GM23338 (cell line): ENCODE data around the gene TRMT13. TPM values are rescaled to one million over a fixed set of nuclear protein-coding genes. Genes with fewer than 3 reads are reported as not detected.

ENCODE experiments used
- ATAC-seq: fragments of 200-7000 bp; cut with Tn5 transposase; 3 replicates; pipeline ENCODE4 v1.9.1; 2020
- DNase-seq: peaks from one replicate; pipeline ENCODE4 v3.0.0-alpha.2; 2015; ENCODE audit warnings: low spot score
- H2AFZ ChIP-seq: fragments of 200-600 bp; sonication (generic); 2 replicates; pipeline ENCODE4 v1.8.0; 2016; ENCODE audit warnings: antibody characterized with exemption, mild to moderate bottlenecking, moderate library complexity
- H3F3A ChIP-seq: fragments of 200-600 bp; sonication (generic); replicated peaks from 2 replicates; pipeline ENCODE4 v1.8.0; 2017; ENCODE audit warnings: antibody characterized with exemption, mixed run types, low read depth
- H3K27ac ChIP-seq: fragments of 200-600 bp; sonication (generic); 2 replicates; pipeline ENCODE4 v1.6.1; 2016; ENCODE audit warnings: low read depth
- H3K27me3 ChIP-seq: fragments of 200-600 bp; sonication (generic); 2 replicates; pipeline ENCODE4 v1.8.0; 2016; ENCODE audit warnings: mild to moderate bottlenecking, mixed run types, moderate library complexity; ENCODE audit not compliant: insufficient read depth
- H3K36me3 ChIP-seq: fragments of 200-600 bp; sonication (generic); 2 replicates; pipeline ENCODE4 v1.8.0; 2016; ENCODE audit warnings: mild to moderate bottlenecking; ENCODE audit not compliant: insufficient read depth
- H3K4me1 ChIP-seq: fragments of 200-600 bp; sonication (generic); 2 replicates; pipeline ENCODE4 v1.8.0; 2016; ENCODE audit warnings: mild to moderate bottlenecking, moderate library complexity; ENCODE audit not compliant: insufficient read depth
- H3K4me2 ChIP-seq: fragments of 200-600 bp; sonication (generic); 2 replicates; pipeline ENCODE4 v1.7.1; 2017; ENCODE audit warnings: mixed run types
- H3K4me3 ChIP-seq: fragments of 200-600 bp; sonication (generic); 2 replicates; pipeline ENCODE4 v1.6.1; 2016; ENCODE audit warnings: mixed run types
- H3K79me2 ChIP-seq: fragments of 200-600 bp; sonication (generic); replicated peaks from 2 replicates; pipeline ENCODE4 v1.8.0; 2017; ENCODE audit warnings: mild to moderate bottlenecking; ENCODE audit not compliant: insufficient read depth
- H3K9me2 ChIP-seq: fragments of 200-600 bp; sonication (generic); 2 replicates; pipeline ENCODE4 v1.8.0; 2017; ENCODE audit not compliant: insufficient read depth
- H4K20me1 ChIP-seq: fragments of 200-600 bp; sonication (generic); replicated peaks from 2 replicates; pipeline ENCODE4 v1.8.0; 2017; ENCODE audit warnings: mild to moderate bottlenecking; ENCODE audit not compliant: insufficient read depth
- H3K27ac Mint-ChIP-seq: 2 replicates; pipeline ENCODE4 v1.8.0; 2020; ENCODE audit warnings: inconsistent platforms, mild to moderate bottlenecking, moderate library complexity, mixed read lengths
- H3K27me3 Mint-ChIP-seq: 3 replicates; pipeline ENCODE4 v1.8.0; 2022; ENCODE audit warnings: low read depth, mild to moderate bottlenecking, moderate library complexity, mixed read lengths, inconsistent platforms; ENCODE audit not compliant: insufficient read depth, poor library complexity
- H3K36me3 Mint-ChIP-seq: 3 replicates; pipeline ENCODE4 v1.8.0; 2021; ENCODE audit warnings: low read depth, mild to moderate bottlenecking, inconsistent platforms, moderate library complexity, mixed read lengths
- H3K4me1 Mint-ChIP-seq: 3 replicates; pipeline ENCODE4 v1.8.0; 2020; ENCODE audit warnings: mild to moderate bottlenecking, inconsistent platforms, mixed read lengths
- H3K4me3 Mint-ChIP-seq: 3 replicates; pipeline ENCODE4 v1.8.0; 2021; ENCODE audit warnings: moderate library complexity, mild to moderate bottlenecking, inconsistent platforms, mixed read lengths
- H3K9me3 Mint-ChIP-seq: 3 replicates; pipeline ENCODE4 v1.8.0; 2020; ENCODE audit warnings: moderate library complexity, mild to moderate bottlenecking, inconsistent platforms, mixed read lengths
- CTCF ChIP-seq, 2 experiments: fragments of 200-600 bp in 1 of 2; sonication (generic) in 1 of 2; conservative IDR thresholded peaks; 2 replicates each; pipeline versions ENCODE4 v1.5.1 to v1.6.1; 2016 to 2017; ENCODE audit warnings: antibody characterized with exemption in 2 of 2, low read depth in 2 of 2, mild to moderate bottlenecking in 2 of 2, moderate library complexity in 1 of 2
- REST ChIP-seq: IDR thresholded peaks from one replicate; pipeline ENCODE4 v1.6.1; 2018; ENCODE audit warnings: antibody characterized with exemption; ENCODE audit not compliant: unreplicated experiment
- ZNF114 ChIP-seq: fragments of 250-450 bp; sonication (Bioruptor Pico); IDR thresholded peaks from 2 replicates; pipeline ENCODE4 v1.5.0; 2020; ENCODE audit warnings: mild to moderate bottlenecking, moderate library complexity
- ZNF462 ChIP-seq: fragments of 250-450 bp; sonication (Bioruptor Pico); IDR thresholded peaks from 2 replicates; pipeline ENCODE4 v1.5.0; 2020; ENCODE audit warnings: mild to moderate bottlenecking, moderate library complexity
- polyA plus RNA-seq: library from polyadenylated mRNA; unstranded; fragments of >200 nt; fragmentation: Nextera tagmentation; extraction: Ambion mirVana; gene quantifications from 2 replicates; pipeline ENCODE4 v1.2.1, GENCODE V29; 2016
- total RNA-seq: library from RNA; depleted of rRNA; stranded (reverse); fragments of >200 nt; shearing (Covaris generic); gene quantifications from 2 replicates; pipeline ENCODE4 v1.2.3, GENCODE V29; 2014

Gene TRMT13
- total and polyA plus RNA-seq, 2 experiments from 2014 or later, result 14.5 to 22.8 TPM

- Histone ChIP-seq H3K27me3 (no peaks in the 10 kb centered on the region), H3K36me3 (no peaks in the 10 kb centered on the region), H4K20me1 (no peaks in the 10 kb centered on the region), H3K4me1 (no peaks in the 10 kb centered on the region), H3K79me2 (no peaks in the 10 kb centered on the region), H3K9me2 (0 out of 2 replicates have a peak, but pooled peaks cover 3% of the 10 kb centered on the region), H3F3A (no peaks in the 10 kb centered on the region), H2AFZ (no peak overlapping the region), H3K4me3 (no peak overlapping the region), H3K27ac (no peak overlapping the region), H3K4me2 (no peak overlapping the region)
- H3K36me3 Mint-ChIP-seq, result no peaks in the 10 kb centered on the region
- no peak overlapping the region for H3K27ac Mint-ChIP-seq
- H3K4me1 Mint-ChIP-seq, result no peaks in the 10 kb centered on the region; the same call in 2 of the 3 replicates
- ATAC-seq (no peak), DNase-seq (no peak)
- TF ChIP-seq ZNF114 (CRISPR knock-in tag), result no peak
- no peak for TF ChIP-seq ZNF462 (CRISPR knock-in tag)
- TF ChIP-seq CTCF (conservative IDR thresholded peaks at IDR 0.05; ENCODE audit: low read depth in 2 of 2), result no peak
- TF ChIP-seq REST, result no peak
- H3K4me3 Mint-ChIP-seq, result no peak overlapping the region
- H3K9me3 Mint-ChIP-seq, result no peaks in the 10 kb centered on the region
- H3K27me3 Mint-ChIP-seq, result no peaks in the 10 kb centered on the region
These were observed 29.9 kb downstream of the TRMT13 start for GRCh38 chr1:100162881-100163280.
